ENCODE measurements around the gene NET1.
"Not testable (repeated sequence)": the region's sequence is repeated elsewhere in the genome, so short reads cannot be mapped to it uniquely, and the experiment has no call there.

- TF ChIP-seq CTCF (IDR thresholded peaks at IDR 0.05; ENCODE audit: low read length); EZH2 (IDR thresholded peaks at IDR 0.05; ENCODE audit: borderline replicate concordance, low read length): not testable (repeated sequence)
Measured at GRCh38 chr10:5410787-5411186, 1.6 kb upstream of the NET1 start.

Measured in OCI-LY1 (cell line).